ENCODE data around the gene KRTAP4-9. TPM values are rescaled to one million over a fixed set of nuclear protein-coding genes. Genes with fewer than 3 reads are reported as not detected.

KRTAP4-9 gene
- total and polyA plus RNA-seq, 9 of the 15 experiments (the other 6 are each of a cell fraction or from before 2014, with no cell fraction given) = not detected

DNA sequence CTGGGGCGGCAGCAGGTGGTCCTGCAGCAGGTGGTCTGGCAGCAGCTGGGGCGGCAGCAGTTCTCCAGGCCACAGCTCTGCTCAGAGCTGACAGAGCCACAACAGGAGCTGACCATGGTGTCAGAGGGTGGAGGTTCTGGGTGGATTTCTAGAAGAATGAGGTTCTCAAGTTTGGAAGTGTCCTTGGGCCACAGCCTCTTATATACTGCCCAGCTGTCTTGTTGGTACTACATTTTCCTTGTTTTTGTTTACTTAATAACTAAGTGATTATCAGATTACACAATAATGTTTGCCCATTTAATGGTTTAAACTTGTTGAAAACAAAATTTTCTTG, 44.4 kb downstream of the KRTAP4-9 start, which contains the start of gene KRTAP4-5 (continued):
- TF ChIP-seq, protein P1, sequence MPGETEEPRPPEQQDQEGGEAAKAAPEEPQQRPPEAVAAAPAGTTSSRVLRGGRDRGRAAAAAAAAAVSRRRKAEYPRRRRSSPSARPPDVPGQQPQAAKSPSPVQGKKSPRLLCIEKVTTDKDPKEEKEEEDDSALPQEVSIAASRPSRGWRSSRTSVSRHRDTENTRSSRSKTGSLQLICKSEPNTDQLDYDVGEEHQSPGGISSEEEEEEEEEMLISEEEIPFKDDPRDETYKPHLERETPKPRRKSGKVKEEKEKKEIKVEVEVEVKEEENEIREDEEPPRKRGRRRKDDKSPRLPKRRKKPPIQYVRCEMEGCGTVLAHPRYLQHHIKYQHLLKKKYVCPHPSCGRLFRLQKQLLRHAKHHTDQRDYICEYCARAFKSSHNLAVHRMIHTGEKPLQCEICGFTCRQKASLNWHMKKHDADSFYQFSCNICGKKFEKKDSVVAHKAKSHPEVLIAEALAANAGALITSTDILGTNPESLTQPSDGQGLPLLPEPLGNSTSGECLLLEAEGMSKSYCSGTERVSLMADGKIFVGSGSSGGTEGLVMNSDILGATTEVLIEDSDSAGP (CRISPR knock-in tag; IDR thresholded peaks at IDR 0.05) = no peak
- no peak for TF ChIP-seq MCM2 (IDR thresholded peaks at IDR 0.05; ENCODE audit: low read depth)
- no peak for TF ChIP-seq NBN (IDR thresholded peaks at IDR 0.05; ENCODE audit: low read depth)
- no peak for TF ChIP-seq ZNF445 (CRISPR knock-in tag; IDR thresholded peaks at IDR 0.05; ENCODE audit: low read depth)
- TF ChIP-seq PHF8 (IDR thresholded peaks at IDR 0.05; ENCODE audit: borderline replicate concordance, low read length) = no peak
- no peak for TF ChIP-seq TEAD2 (tag; IDR thresholded peaks at IDR 0.05)

DNA sequence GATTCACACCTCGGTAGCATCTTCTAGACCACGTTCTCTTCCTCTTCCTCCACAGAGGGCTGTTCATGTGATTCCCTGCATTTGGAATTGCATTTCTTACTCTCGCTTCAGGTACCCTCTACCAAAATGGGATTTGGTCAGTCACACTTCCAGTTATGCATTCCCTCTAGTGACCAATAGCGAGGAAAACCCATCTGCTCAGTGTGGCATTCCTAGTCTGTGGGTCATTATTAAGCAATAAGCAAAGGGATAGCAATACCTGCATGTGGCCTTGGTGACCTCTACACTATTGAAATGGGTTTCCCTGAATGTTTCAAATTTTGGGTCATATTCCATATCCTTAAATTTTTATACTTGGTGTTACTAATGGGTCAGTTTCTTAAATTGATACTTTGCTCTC, 44.8 kb downstream of the KRTAP4-9 start:
- H3K9me3 ChIP-seq (replicated peaks; ENCODE audit: control insufficient read depth, insufficient read depth, low read depth, low read length) = no peaks in the 10 kb centered on the region
- no TSS peak for BruUV-seq (replicated peaks)
- DNase-seq (ENCODE audit: extremely low read depth in 1 of 4, low spot score in 3 of 4) (no peak), FAIRE-seq (no peak), ATAC-seq (no peak)
- H2AFZ ChIP-seq (ENCODE audit: low read depth, low read length) = no peak overlapping the region
- CTCF ChIA-PET (ENCODE audit: low intra/inter-chr PET ratio) = no interaction called here
- no peaks in the 10 kb centered on the region for H3K79me2 ChIP-seq (ENCODE audit: control insufficient read depth, insufficient read depth, low read length)
- H4K20me1 ChIP-seq (replicated peaks; ENCODE audit: control insufficient read depth, insufficient read depth, low read length) = no peaks in the 10 kb centered on the region
- no peak overlapping the region for H3K27ac ChIP-seq (ENCODE audit: extremely low read depth, low read depth, low read length)
- H3K36me3 ChIP-seq (ENCODE audit: control insufficient read depth, insufficient read depth, low read length) = no peaks in the 10 kb centered on the region
- POLR2A ChIA-PET = interaction anchor here (0.8 kb wide), 1 partner anchor 11 kb away, joined by 3 read pairs; no protein-coding TSS in a partner anchor
- no peak overlapping the region for H3K4me3 ChIP-seq
- no peak overlapping the region for H3K9ac ChIP-seq (ENCODE audit: insufficient read depth in 1 of 2, low read depth in 2 of 2, low read length in 2 of 2)
- no peak overlapping the region for H3K4me2 ChIP-seq (ENCODE audit: insufficient read depth, low read length)
- intact Hi-C loops (cut with micrococcal nuclease) = no loop called here
- no peaks in the 10 kb centered on the region for H3K9me1 ChIP-seq (ENCODE audit: control insufficient read depth, insufficient read depth, low read length)
- in situ Hi-C loops (cut with MboI) = no loop called here
- WGBS (ENCODE audit: insufficient coverage, low coverage, missing lambda C conversion rate) = 2% methylated on average over 4 of the region's 4 CpGs
- no peaks in the 10 kb centered on the region; a peak in 1 of 5 replicates for H3K27me3 ChIP-seq (ENCODE audit: control insufficient read depth in 2 of 2, insufficient read depth in 2 of 2, low read length in 2 of 2)
- no peaks in the 10 kb centered on the region for H3K4me1 ChIP-seq (replicated peaks in 1 of 2; ENCODE audit: control insufficient read depth in 2 of 2, insufficient read depth in 2 of 2, low read length in 2 of 2)
- TF ChIP-seq FOXK2 (conservative IDR thresholded peaks at IDR 0.05 in 1 of 2, IDR thresholded peaks at IDR 0.05 in 1 of 2; ENCODE audit: low read depth in 2 of 2) (no peak), ZNF431 (CRISPR knock-in tag; IDR thresholded peaks at IDR 0.05) (no peak), MTA2 (IDR thresholded peaks at IDR 0.05; ENCODE audit: low read depth) (no peak), CXXC5 (CRISPR knock-in tag; IDR thresholded peaks at IDR 0.05) (no peak), HDAC3 (IDR thresholded peaks at IDR 0.05; ENCODE audit: borderline replicate concordance, partially characterized antibody) (no peak), TEAD1 (CRISPR knock-in tag; IDR thresholded peaks at IDR 0.05) (no peak), U2AF1 (optimal IDR thresholded peaks at IDR 0.05; ENCODE audit: low read depth, low read length) (no peak), SLC30A9 (CRISPR knock-in tag; IDR thresholded peaks at IDR 0.05) (no peak)
- TF ChIP-seq, protein P2, sequence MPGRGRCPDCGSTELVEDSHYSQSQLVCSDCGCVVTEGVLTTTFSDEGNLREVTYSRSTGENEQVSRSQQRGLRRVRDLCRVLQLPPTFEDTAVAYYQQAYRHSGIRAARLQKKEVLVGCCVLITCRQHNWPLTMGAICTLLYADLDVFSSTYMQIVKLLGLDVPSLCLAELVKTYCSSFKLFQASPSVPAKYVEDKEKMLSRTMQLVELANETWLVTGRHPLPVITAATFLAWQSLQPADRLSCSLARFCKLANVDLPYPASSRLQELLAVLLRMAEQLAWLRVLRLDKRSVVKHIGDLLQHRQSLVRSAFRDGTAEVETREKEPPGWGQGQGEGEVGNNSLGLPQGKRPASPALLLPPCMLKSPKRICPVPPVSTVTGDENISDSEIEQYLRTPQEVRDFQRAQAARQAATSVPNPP (IDR thresholded peaks at IDR 0.05; ENCODE audit: borderline replicate concordance, insufficient read depth, insufficient read length) = no peak
- TF ChIP-seq, protein P3, sequence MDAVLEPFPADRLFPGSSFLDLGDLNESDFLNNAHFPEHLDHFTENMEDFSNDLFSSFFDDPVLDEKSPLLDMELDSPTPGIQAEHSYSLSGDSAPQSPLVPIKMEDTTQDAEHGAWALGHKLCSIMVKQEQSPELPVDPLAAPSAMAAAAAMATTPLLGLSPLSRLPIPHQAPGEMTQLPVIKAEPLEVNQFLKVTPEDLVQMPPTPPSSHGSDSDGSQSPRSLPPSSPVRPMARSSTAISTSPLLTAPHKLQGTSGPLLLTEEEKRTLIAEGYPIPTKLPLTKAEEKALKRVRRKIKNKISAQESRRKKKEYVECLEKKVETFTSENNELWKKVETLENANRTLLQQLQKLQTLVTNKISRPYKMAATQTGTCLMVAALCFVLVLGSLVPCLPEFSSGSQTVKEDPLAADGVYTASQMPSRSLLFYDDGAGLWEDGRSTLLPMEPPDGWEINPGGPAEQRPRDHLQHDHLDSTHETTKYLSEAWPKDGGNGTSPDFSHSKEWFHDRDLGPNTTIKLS (IDR thresholded peaks at IDR 0.05; ENCODE audit: borderline replicate concordance, low read depth) = no peak
